ENCODE measurements around the gene TMEM37. TPM values are rescaled to one million over a fixed set of nuclear protein-coding genes. Genes with fewer than 3 reads are reported as not detected.

TMEM37 gene
- total and polyA plus RNA-seq, 2 of the 8 experiments (the other 6 are each of a cell fraction or from before 2014, with no cell fraction given) = 11.0 to 16.2 TPM

GRCh38 chr2:119430023-119430498 lies 1.6 kb upstream of the TMEM37 start (continued):
- TF ChIP-seq RAD21 (IDR thresholded peaks at IDR 0.05 in 1 of 2, conservative IDR thresholded peaks at IDR 0.05 in 1 of 2; ENCODE audit: low read depth in 2 of 2, low read length in 2 of 2) = no peak
- TF ChIP-seq SP4 (IDR thresholded peaks at IDR 0.05; ENCODE audit: low read length) = no peak
- TF ChIP-seq JUND (IDR thresholded peaks at IDR 0.05; ENCODE audit: low read length) = no peak
